ENCODE data around the gene GNL1. TPM values are rescaled to one million over a fixed set of nuclear protein-coding genes. Genes with fewer than 3 reads are reported as not detected.

Gene GNL1
- total RNA-seq, 3 donors from 2014 or later: 134 to 142 (median 138) TPM

Other genes with a start within 250 kb of the GNL1 start
- 10 to 100 TPM; 25.5 to 33.0 (median 28.0) TPM for gene TRIM39, start 229.6 kb downstream of the GNL1 start, total RNA-seq
- 10 to 100 TPM; 67.3 to 74.8 (median 72.9) TPM for gene RPP21, start 211.3 kb downstream of the GNL1 start, total RNA-seq
- gene HLA-E, start 67.0 kb downstream of the GNL1 start, total RNA-seq: 1,000 to 10,000 TPM in 1 of 3 donors, 100 to 1,000 TPM in 2; 695 to 1,026 (median 934) TPM
- gene PRR3, start 806 bp upstream of the GNL1 start, total RNA-seq: 10 to 100 TPM; 41.3 to 49.3 (median 43.8) TPM
- 100 to 1,000 TPM; 167 to 181 (median 181) TPM for gene ABCF1, start 15.0 kb upstream of the GNL1 start, total RNA-seq
- gene PPP1R10, start 60.8 kb upstream of the GNL1 start, total RNA-seq: 100 to 1,000 TPM; 102 to 106 (median 106) TPM
- gene MRPS18B, start 61.4 kb upstream of the GNL1 start, total RNA-seq: 100 to 1,000 TPM in 2 of 3 donors, 10 to 100 TPM in 1; 98.6 to 108 (median 103) TPM
- gene ATAT1, start 70.4 kb upstream of the GNL1 start, total RNA-seq: 10 to 100 TPM in 1 of 3 donors, 1 to 10 TPM in 2; 5.9 to 10.3 (median 9.5) TPM
- gene C6orf136, start 90.6 kb upstream of the GNL1 start, total RNA-seq: 10 to 100 TPM; 34.7 to 36.7 (median 36.6) TPM
- gene DHX16, start 116.5 kb upstream of the GNL1 start, total RNA-seq: 10 to 100 TPM; 54.2 to 57.2 (median 54.8) TPM
- gene PPP1R18, start 130.2 kb upstream of the GNL1 start, total RNA-seq: 100 to 1,000 TPM; 148 to 176 (median 148) TPM
- 10 to 100 TPM in 2 of 3 donors, 1 to 10 TPM in 1; 9.7 to 10.5 (median 10.2) TPM for gene NRM, start 134.5 kb upstream of the GNL1 start, total RNA-seq
- gene MDC1, start 160.8 kb upstream of the GNL1 start, total RNA-seq: 10 to 100 TPM; 65.4 to 69.5 (median 65.8) TPM
- 1,000 to 10,000 TPM; 1,153 to 1,485 (median 1,301) TPM for gene TUBB, start 163.9 kb upstream of the GNL1 start, total RNA-seq
- gene FLOT1, start 186.2 kb upstream of the GNL1 start, total RNA-seq: 10 to 100 TPM; 93.0 to 98.1 (median 95.0) TPM
- 100 to 1,000 TPM; 519 to 552 (median 531) TPM for gene IER3, start 188.1 kb upstream of the GNL1 start, total RNA-seq